Suppressor macrophage treated with lipopolysaccharide for 1 hour (primary cell): Measurements from ENCODE around the gene PLCXD3.
"Not testable (repeated sequence)": the region's sequence is repeated elsewhere in the genome, so short reads cannot be mapped to it uniquely, and the experiment has no call there.

Experiments used
- DNase-seq, 3 donors: peaks; one replicate each; pipeline ENCODE4 v3.0.0-alpha.2; 2020 to 2022

The PLCXD3 gene, protein sequence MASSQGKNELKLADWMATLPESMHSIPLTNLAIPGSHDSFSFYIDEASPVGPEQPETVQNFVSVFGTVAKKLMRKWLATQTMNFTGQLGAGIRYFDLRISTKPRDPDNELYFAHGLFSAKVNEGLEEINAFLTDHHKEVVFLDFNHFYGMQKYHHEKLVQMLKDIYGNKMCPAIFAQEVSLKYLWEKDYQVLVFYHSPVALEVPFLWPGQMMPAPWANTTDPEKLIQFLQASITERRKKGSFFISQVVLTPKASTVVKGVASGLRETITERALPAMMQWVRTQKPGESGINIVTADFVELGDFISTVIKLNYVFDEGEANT

DNA sequence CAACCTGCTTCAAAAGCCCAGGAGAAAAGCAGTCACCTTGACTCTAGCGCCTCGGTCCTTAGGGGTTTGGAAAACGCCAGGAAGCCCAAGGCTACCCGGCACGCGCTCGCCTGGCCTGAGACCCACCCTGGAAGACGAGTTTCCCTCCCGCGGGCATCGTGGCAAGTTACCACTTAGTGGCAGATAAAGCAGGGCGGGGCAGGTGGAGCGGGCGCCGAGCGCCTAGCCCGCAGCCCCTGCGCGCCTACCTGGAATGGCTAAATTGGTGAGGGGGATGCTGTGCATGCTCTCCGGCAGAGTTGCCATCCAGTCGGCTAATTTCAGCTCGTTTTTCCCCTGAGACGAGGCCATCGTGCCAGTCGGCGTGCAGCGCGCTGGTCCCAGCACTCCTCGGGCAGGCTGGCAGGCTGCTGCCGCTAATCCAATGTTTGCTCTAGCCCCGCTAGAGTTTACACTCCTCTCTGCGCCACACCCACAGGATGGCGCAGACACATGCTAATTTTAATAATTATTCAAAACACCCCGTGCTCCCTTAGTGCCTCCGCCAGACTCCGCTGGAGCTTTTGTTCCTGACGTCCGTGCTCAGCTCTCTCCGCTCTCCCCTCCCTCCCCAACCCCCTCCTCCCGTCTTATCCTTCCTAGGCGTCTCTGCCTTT, at the start of gene PLCXD3:
TSS of gene PLCXD3 (minus strand) at position 426 of the 656 bp plus-strand sequence. CDS start at position 351, 75 bp downstream.
- no peak for DNase-seq

DNA sequence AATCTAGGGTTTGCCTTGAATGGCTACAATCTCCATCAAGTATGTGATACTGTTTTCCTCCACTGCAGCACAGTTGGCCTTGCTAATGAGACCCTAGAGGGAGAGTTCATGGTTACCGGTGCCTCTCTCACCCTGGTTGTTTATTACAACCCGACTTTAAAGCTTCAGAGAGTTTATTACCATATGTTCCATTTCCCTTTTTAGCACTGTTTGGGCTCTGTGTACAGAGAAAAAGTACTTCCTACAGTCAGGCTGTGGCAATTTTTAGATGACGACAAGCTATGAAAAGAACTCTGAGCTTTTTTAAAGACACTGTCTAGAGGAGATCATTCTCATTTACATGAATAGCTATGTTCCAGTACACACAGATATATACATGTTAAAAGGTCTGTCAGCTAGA, 48.8 kb upstream of the PLCXD3 start:
- DNase-seq = no peak

DNA sequence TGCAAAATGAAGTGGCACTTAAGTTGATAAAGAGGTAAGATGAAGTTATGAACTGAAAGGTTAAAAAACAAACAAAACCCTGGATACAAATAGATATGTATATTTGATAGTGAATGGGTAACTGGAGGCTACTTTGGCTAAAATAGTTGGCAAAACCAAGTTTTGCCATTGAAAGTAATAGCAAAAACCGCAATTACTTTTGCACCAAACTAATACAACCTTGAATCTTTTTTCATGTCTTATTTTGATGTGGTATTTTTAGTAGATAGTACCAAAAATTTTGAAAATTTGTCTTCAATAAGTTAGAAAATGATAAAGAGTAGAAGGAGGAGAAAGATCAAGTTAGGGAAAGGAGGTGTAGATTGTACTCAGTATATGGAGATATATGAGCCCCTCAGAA, 47.9 kb upstream of the PLCXD3 start:
- no peak for DNase-seq

DNA sequence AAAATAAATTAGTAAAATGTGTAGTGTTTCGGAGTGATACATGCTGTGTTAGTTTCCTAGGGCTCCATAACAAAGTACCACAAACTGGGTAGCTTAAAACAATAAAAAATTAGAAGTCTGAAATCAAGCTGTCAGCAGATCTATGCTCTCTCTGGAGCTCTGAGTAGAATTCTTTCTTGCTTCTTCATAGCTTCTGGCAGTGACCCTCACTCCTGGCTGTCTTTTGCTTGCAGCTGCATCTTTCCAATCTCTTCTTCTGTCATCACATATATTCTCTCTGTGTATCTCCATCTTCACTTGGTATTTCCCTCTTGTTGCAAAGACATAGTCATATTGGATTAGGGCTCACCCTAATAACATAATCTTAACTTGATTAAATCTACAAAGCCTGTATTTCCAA, 37.6 kb upstream of the PLCXD3 start:
- no peak for DNase-seq

DNA sequence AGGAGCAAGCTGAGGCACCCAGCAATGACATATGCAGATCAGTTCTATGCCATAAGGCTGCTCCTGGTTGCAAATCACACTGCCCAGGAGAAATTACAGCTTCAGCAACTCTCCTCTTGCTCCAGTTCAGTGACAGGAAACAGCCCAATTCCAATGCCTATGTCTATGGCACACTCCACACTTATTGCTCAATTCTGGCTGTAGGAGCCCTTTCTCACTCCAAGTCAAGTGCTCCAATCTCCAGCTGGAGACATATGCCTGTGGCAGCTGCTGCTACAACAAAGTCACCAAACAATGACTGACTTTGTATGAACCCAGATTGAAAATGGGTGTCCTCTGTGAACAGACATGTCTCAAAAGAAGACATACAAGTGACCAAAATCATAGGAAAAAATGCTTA, 31.8 kb upstream of the PLCXD3 start:
- DNase-seq = no peak

DNA sequence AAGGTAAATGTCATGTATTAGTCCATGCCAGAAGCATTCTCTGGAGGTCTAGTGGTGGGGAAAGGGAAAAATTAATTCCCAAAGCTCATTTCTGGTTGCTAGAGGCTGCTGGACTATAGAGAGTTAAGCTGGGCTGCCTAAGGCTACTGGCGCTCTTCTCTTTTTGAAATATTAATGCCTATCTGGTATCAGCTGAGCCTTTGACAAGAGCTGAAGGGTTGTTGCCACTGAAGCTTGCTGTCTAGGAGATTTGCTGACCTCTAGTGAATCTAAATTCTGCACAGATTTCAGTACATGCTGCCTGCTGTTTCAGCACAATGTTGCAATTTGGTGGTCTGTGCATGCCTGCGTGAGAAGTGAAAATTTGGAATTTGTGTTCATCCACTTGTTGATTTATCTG, 29.1 kb upstream of the PLCXD3 start:
- DNase-seq = no peak

DNA sequence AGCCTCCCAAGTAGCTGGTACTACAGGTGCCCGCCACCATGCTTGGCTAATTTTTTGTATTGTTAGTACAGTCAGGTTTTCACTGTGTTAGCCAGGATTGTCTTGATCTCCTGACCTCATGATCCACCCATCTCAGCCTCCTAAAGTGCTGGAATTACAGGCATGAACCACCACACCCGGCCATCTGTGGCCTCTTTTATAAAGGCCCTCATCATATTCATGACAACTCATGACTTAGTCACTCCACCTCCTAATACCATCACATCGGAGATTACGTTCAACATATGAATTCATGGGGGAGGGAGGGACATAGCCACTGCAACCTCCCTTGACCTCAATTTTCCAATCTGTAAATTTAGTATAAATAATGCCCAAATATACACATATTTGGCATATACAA, 27.2 kb upstream of the PLCXD3 start:
- DNase-seq = no peak

DNA sequence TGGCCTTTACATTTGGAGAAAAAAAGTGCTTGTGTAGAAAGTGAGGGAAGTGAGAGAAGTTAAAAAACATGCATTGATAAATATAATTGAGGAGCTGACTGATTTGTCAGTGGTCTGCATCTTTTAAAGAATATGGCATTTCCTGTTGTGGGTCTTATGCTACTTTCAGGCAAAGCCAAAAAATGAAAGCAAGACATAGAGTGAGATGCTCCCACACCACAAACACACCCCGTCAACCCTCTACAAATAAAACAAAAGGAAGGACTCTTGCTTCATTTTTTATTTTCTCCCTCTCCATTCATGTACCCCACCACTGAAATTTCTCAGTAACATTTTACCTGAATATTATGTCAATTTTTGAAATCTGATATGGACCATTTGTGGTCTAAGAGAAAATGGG, 22.1 kb upstream of the PLCXD3 start:
- no peak for DNase-seq

DNA sequence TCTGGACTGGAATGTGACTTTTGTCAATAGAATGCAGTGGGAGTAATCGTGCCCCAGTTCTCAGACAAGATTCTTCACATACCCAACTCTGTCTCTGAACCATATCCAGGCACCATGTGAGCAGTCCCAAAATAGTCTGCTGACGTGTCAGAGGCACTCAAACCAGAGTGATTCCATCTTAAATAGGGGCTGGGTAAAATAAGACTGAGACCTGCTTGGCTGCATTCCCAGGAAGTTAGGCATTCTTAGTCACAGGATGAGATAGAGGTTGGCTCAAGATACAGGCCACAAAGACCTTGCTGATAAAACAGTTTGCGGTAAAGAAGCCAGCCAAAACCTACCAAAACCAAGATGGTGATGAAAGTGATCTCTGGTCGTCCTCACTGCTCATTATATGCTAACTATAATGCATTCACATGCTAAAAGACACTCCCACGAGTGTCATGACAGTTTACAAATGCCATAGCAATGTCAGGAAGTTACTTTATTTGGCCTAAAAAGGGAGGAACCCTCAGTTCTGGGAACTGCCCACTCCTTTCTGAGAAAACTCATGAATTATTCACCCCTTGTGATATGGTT, 16.9 kb upstream of the PLCXD3 start:
- no peak for DNase-seq

DNA sequence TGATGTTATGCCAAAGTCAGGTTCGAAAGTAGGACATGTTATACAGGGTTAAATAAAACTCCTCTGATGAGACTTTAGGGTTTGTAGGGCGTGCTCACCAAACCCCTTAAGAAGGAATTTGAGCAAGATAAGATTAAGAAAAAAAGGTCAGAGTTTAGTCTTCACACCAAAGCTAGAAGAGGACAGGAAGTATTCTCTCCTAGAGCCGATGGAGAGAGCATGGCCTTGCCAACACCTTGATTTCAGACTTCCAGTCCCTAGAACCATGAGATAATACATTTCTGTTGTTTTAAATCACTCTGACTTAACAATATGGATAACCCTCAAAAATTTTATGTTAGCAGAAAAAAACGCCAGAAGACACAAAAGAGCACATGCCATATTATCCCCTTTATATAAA, 16.3 kb upstream of the PLCXD3 start:
- no peak for DNase-seq

DNA sequence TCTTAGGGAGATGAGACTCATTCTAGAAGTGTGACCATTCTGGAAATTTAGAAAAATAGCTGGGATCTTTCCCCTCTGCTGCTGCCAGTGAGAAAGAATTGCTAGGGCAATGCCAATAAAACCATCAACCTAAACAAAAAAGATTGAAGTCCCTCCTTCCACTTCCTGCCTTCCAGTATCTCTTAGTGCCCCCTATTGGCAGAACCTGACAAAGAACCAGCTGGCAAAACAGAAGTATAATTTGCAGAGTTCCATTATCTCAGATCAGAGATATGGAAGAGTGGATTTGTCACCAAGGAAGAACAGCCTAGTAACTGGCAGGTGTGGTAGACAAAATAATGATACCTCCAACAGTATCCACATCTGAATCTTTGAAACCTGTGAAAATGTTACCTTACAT, 13.8 kb upstream of the PLCXD3 start:
- no peak for DNase-seq

DNA sequence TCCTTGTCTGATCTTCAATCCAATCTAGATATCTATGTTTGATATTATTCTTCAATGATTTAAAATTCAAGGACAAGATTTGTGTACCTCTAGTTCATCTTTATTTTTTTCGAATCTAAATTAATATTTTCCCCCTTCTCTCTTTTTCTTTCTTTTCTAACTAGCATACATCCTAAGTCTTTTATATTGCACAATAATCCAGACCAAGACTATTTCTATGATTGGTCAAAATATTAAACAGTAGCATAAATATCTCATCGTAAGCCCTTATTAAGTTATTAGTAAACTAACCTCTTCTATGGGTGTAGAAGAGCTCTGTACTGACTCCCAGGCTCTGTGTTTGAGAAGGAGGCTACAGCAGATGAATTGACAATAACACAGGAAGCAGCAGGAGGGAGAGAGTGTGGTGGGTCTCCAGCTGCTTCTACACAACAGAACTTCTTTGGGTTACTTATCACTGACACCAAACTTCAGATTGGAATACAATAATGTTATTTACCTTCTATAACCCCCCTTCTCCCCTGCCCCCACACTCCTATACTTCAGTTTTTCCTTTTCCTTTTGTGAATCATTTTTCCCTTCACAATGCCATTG, 11.9 kb upstream of the PLCXD3 start:
- no peak for DNase-seq

DNA sequence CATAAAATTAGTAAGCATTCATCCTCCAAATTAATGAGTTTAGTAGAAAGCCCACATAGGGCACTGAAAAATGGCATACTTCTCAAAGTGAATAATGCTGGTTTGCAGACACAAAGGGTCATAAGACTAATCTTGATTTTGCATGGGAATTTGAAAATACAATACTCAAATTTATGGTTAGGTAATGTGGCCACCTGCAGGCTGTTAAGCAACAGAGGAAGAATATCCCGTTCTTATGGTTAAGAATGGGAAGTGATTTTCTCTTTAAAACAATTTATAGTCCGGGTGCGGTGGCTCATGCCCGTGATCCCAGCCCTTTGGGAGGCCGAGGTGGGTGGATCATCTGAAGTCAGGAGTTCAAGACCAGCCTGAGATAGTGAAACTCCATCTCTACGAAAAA, 9.4 kb upstream of the PLCXD3 start:
- no peak for DNase-seq

DNA sequence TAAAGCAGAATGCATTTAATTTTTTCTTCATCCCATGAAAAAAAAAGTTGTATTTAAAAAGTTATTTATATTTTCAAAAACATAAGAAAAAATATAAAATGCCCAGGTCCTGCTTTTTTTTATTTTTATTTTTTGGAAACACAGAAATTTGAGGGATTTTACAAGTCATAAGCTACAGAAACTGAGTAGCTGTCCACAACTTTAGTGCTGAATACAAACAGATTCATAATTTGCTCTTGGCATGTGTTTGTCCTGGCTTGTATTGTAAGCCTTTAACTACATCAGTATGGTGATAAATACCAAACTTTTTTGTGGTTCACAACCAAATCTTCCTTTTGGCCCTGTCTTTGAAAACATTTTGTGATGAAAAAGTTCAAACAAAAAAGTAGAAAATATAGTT, 7.5 kb upstream of the PLCXD3 start:
- no peak for DNase-seq

DNA sequence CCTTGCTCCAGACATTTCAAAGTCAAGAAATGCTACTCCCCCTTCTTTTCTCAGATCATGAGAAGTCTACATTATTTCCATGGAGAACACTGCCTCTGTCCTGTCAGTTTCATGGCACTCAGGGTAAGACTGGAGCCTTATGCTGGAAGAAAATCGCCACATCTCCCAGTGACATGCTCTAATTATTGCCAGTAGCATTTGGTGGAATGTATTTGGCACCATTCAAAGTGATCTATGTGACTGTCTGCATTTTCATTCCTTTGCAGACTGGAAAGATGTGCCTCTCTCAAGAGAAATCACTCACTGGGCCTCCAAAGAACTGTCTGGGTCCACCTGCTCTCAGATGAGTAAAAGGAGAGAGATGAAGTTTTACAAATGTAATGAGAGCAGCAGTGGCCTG, 840 bp upstream of the PLCXD3 start:
- DNase-seq = no peak

DNA sequence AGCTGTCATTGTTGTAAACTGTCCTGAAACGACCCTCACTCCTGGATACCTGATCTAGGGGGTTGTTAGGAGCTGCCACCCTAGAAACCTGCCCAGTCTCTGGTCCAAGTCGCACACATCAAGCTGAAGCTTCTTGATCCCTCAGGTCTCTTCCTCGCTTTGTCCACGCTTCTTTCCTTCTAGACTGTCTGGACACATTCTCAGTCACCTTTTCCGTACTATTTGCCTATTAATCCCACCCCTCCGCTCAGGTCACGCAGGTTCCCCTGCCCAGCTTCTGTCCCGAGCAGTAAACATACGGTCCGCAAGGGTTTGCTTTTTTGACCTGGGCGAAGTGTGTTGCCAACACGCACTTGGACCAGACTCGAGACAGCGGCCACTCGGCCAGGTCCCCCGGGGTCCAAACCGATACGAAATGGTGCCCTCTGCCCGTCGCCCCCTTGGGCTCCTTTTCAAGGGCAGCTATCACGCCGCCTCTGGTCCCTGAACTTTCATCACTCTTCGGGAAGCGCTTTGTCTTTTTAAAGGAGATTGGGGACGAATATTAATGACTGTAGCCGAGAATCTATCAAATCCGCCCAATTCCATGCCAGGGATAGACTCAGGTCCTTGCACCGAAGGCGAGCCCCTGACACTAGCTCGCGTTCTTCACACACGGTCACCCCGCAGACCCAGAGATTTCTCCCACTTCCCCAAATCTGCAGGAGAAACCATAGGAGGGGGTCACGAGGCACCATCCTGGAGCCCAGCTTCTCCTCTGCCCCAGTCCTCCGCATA, 814 bp downstream of the PLCXD3 start:
- no peak for DNase-seq

DNA sequence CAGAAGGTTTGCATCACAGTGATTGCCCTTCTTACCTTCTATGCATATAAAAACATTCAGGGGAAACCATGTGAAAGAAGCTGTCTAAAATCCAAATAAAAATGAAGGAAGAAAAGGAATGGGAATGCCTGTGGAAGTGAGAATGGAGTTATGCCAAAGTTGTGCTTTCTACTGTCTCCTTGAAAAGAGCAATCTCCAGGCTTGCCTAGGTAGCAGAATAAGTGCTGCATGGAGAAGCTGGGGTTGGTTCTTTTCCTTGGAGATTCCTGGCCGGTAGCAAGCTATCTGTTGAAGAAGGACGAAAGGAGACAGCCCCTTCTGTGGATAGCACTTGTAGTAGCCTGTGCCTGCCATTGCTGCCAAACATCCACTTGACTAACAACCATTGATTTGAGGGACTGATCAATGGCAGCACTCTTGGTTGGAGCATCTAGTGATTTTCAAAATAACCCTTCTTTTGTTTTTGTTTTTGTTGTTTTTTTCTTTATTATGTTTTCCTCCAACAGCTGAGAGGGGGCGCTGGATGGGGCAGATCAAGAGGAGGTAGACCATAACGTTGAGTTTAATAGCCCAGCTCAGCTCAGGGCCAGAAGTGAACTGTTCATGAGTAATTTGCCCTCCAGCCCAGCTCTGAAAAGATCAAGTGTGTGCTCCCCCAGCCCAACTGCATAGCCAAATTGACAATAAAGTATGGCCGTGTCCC, 1.6 kb downstream of the PLCXD3 start:
- no peak for DNase-seq

DNA sequence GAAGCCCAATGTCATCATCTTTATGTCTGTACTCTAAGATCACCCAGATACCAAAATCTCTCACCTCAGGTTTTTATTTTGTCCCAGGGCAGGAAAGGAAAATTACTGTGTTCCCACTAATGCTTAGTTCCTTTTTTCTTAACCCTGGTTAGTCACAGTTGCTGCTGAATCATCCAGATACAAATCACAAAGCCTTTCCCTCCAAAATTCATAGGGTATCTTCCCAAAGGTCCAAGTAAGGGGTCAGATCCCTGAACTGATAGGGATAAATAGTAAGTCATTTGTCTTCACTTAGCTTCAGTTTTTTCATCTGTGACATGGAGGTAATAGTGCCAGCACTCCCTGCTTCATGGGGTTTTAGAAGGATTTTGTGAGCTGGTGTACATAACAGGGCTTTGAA, 2.2 kb downstream of the PLCXD3 start:
- DNase-seq = no peak

DNA sequence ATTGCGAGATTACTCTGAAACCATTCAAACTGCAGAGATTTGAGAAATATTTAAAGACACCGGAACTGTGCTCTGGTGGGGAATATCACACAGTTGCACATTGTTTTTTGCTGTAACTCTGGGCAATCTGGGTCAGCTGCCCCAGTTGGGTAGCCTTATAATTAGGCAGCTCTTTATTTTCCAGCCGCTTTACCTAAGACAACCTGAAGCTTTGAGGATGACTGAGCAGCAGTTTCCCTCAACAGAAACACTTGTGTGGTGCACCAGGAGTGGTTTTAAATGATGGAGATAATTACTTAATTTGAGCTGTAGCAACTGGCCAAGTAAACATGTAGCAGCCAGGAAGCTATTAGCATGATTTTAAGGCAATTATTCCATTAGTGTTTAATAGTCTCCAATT, 2.9 kb downstream of the PLCXD3 start:
- no peak for DNase-seq

DNA sequence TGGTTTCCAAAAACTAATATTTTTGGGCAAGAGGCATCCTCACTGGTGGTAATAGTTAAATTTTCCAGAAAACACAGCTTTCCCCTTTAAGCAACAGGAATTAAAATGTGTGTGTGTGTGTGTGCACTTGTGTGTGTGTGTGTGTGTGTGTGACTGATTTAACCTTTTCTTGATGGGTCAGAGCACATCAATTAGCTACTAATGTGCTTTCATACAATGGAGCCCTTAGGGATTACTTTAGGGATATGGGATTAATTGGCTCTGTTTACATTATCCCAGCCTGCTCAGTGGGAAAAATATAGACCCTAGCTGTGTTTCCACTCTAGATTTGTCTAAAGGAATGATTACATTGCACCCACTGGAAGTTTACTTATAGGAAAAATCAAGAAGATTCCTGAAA, 6.5 kb downstream of the PLCXD3 start:
- DNase-seq = no peak

DNA sequence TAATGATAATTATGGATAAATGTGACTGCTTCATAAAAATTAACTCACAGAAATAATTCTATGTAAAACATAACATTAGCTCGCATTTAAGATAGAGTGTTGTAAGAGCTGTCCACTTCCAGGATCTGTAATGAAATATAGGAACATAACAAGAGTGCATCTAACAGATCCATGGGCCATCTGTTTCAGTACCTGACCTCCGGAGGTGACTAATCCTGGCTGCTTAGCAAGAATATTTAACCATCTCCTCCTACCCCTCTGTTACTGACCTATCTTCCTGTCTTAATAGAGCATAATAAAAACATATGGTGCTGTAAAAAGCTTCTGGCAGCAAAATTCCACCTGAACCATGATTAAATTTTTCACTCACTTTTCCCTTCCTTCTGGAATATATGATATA, 7.1 kb downstream of the PLCXD3 start:
- DNase-seq = no peak

DNA sequence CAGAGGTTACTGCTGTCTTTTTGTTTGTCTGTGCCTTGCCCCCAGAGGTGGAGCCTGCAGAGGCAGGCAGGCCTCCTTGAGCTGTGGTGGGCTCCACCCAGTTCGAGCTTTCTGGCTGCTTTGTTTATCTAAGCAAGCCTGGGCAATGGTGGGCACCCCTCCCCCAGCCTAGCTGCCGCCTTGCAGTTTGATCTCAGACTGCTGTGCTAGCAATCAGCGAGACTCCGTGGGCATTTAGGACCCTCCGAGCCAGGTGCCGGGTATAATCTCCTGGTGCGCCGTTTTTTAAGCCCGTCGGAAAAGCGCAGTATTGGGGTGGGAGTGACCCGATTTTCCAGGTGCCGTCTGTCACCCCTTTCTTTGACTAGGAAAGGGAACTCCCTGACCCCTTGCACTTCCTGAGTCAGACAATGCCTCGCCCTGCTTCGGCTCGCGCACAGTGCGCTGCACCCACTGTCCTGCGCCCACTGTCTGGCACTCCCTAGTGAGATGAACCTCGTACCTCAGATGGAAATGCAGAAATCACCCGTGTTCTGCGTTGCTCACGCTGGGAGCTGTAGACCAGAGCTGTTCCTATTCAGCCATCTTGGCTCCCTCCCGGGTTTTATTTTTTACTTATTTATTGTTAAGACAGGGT, 16.8 kb downstream of the PLCXD3 start:
- DNase-seq = not testable (repeated sequence)
